ENCODE measurements around the gene GUCY1A2.

The GUCY1A2 gene

GRCh38 chr11:106974831-106975230 lies 43.4 kb downstream of the GUCY1A2 start:
- Histone ChIP-seq H3K4me1 (peaks cover 0 to 6% (median 0%) of the 10 kb centered on the region in 4 donors), H3K4me3 (no peak overlapping the region), H3K27ac (no peak overlapping the region), H3K9me3 (no peaks in the 10 kb centered on the region), H3K27me3 (no peaks in the 10 kb centered on the region), H3K36me3 (no peaks in the 10 kb centered on the region)
- no peak for DNase-seq
- no peak for TF ChIP-seq CTCF (IDR thresholded peaks at IDR 0.05)
- intact Hi-C loops (cut with DNase I; ENCODE audit: low total_unique reads): no loop called here

- no peaks in the 10 kb centered on the region for H3K36me3 ChIP-seq
- DNase-seq: no peak
- intact Hi-C loops (cut with DNase I; ENCODE audit: low total_unique reads): no loop called here
- no peak overlapping the region for H3K27ac ChIP-seq
- H3K9me3 ChIP-seq: no peaks in the 10 kb centered on the region
- no peak for TF ChIP-seq CTCF (IDR thresholded peaks at IDR 0.05)
- no peak overlapping the region for H3K4me3 ChIP-seq
- peaks cover 0 to 6% (median 0%) of the 10 kb centered on the region in 4 donors for H3K4me1 ChIP-seq
- no peaks in the 10 kb centered on the region for H3K27me3 ChIP-seq
Observed at GRCh38 chr11:106971864-106972263, 46.4 kb downstream of the GUCY1A2 start.

- no peak for TF ChIP-seq CTCF (IDR thresholded peaks at IDR 0.05)
- intact Hi-C loops (cut with DNase I; ENCODE audit: low total_unique reads): no loop called here
Observed at GRCh38 chr11:106969644-106970355, 48.5 kb downstream of the GUCY1A2 start.

GRCh38 chr11:106962995-106963394 lies 55.3 kb downstream of the GUCY1A2 start:
- no peak overlapping the region for H3K27ac ChIP-seq
- H3K36me3 ChIP-seq: no peaks in the 10 kb centered on the region
- no peaks in the 10 kb centered on the region for H3K9me3 ChIP-seq
- intact Hi-C loops (cut with DNase I; ENCODE audit: low total_unique reads): no loop called here
- DNase-seq: no peak
- no peak overlapping the region for H3K4me3 ChIP-seq
- no peak for TF ChIP-seq CTCF (IDR thresholded peaks at IDR 0.05)
- H3K4me1 ChIP-seq: peaks cover 0 to 2% (median 0%) of the 10 kb centered on the region in 4 donors
- H3K27me3 ChIP-seq: no peaks in the 10 kb centered on the region

More at GRCh38 chr11:106969644-106970355, 48.5 kb downstream of the GUCY1A2 start:
- no peaks in the 10 kb centered on the region for H3K27me3 ChIP-seq
- no peak overlapping the region for H3K27ac ChIP-seq
- H3K36me3 ChIP-seq: no peaks in the 10 kb centered on the region
- no peaks in the 10 kb centered on the region for H3K9me3 ChIP-seq
- H3K4me3 ChIP-seq: no peak overlapping the region
- peaks cover 0 to 5% (median 0%) of the 10 kb centered on the region in 4 donors for H3K4me1 ChIP-seq
- no peak for DNase-seq

GRCh38 chr11:106961518-106961917 lies 56.8 kb downstream of the GUCY1A2 start:
- Histone ChIP-seq H3K36me3 (no peaks in the 10 kb centered on the region), H3K27me3 (no peaks in the 10 kb centered on the region), H3K4me1 (peaks cover 0 to 2% (median 0%) of the 10 kb centered on the region in 4 donors), H3K27ac (no peak overlapping the region), H3K9me3 (no peaks in the 10 kb centered on the region), H3K4me3 (no peak overlapping the region)
- no peak for TF ChIP-seq CTCF (IDR thresholded peaks at IDR 0.05)
- no peak for DNase-seq
- intact Hi-C loops (cut with DNase I; ENCODE audit: low total_unique reads): no loop called here

Measured in tibial artery (tissue), 4 donors.